Measurements from ENCODE around the gene TRIP13. TPM values are rescaled to one million over a fixed set of nuclear protein-coding genes. Genes with fewer than 3 reads are reported as not detected.

The TRIP13 gene
- polyA plus RNA-seq, 1 donor from 2014 or later = 2.1 TPM

DNA sequence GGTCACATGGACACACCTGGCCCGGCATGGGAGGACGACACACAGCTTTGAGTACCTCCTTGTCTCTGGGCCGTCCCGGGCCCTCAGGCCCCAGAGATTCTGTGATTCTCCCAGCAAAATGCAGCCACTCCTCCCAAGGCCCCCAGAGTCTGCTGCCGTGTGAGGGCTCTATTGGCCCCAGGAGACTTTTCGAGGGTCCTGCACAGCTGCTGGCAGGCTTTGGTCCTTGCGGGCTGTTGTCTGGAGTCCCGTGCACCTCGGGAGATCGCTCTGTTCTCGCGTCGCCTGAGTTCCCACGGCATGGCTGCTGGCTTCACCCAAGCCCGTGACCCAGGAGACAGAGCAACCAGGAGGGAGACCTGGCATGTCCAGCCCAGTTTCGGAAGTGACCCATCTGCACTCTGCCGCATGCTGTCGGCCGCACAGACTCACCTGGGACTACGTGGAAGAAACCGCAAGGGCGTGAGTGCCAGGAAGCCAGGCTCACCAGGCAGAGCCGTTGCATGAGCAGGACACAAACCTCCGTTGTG, 69.1 kb downstream of the TRIP13 start:
- Histone ChIP-seq H3K36me3 (ENCODE audit: insufficient read depth, low read length) (no peaks in the 10 kb centered on the region), H3F3A (ENCODE audit: insufficient read depth, low read length, poor library complexity, severe bottlenecking) (no peaks in the 10 kb centered on the region), H3K9me3 (ENCODE audit: low read length) (no peaks in the 10 kb centered on the region), H3K27ac (ENCODE audit: low read length) (no peak overlapping the region), H3K27me3 (ENCODE audit: insufficient read depth, low read depth, low read length) (no peaks in the 10 kb centered on the region), H3K4me2 (ENCODE audit: low read length) (no peak overlapping the region), H3K4me3 (ENCODE audit: low read length) (no peak overlapping the region), H4K20me1 (ENCODE audit: insufficient read depth) (no peaks in the 10 kb centered on the region), H3K9me2 (ENCODE audit: insufficient read depth, low read length) (no peaks in the 10 kb centered on the region), H2AFZ (ENCODE audit: low read depth, low read length) (no peak overlapping the region), H3K79me2 (replicated peaks; ENCODE audit: insufficient read depth, low read length) (no peaks in the 10 kb centered on the region), H3K9ac (ENCODE audit: low read length) (no peak overlapping the region)
- TF ChIP-seq POLR2AphosphoS5 (IDR thresholded peaks at IDR 0.05) = no peak
- TF ChIP-seq MXI1 (conservative IDR thresholded peaks at IDR 0.05; ENCODE audit: poor library complexity, severe bottlenecking) = no peak
- TF ChIP-seq SMC3 (conservative IDR thresholded peaks at IDR 0.05; ENCODE audit: poor library complexity) = no peak
- TF ChIP-seq EP300 (conservative IDR thresholded peaks at IDR 0.05; ENCODE audit: poor library complexity, severe bottlenecking) = no peak
- TF ChIP-seq, protein P1, sequence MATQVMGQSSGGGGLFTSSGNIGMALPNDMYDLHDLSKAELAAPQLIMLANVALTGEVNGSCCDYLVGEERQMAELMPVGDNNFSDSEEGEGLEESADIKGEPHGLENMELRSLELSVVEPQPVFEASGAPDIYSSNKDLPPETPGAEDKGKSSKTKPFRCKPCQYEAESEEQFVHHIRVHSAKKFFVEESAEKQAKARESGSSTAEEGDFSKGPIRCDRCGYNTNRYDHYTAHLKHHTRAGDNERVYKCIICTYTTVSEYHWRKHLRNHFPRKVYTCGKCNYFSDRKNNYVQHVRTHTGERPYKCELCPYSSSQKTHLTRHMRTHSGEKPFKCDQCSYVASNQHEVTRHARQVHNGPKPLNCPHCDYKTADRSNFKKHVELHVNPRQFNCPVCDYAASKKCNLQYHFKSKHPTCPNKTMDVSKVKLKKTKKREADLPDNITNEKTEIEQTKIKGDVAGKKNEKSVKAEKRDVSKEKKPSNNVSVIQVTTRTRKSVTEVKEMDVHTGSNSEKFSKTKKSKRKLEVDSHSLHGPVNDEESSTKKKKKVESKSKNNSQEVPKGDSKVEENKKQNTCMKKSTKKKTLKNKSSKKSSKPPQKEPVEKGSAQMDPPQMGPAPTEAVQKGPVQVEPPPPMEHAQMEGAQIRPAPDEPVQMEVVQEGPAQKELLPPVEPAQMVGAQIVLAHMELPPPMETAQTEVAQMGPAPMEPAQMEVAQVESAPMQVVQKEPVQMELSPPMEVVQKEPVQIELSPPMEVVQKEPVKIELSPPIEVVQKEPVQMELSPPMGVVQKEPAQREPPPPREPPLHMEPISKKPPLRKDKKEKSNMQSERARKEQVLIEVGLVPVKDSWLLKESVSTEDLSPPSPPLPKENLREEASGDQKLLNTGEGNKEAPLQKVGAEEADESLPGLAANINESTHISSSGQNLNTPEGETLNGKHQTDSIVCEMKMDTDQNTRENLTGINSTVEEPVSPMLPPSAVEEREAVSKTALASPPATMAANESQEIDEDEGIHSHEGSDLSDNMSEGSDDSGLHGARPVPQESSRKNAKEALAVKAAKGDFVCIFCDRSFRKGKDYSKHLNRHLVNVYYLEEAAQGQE (IDR thresholded peaks at IDR 0.05; ENCODE audit: borderline replicate concordance) = no peak
- TF ChIP-seq TAF1 (IDR thresholded peaks at IDR 0.05; ENCODE audit: low read depth) = no peak
- TF ChIP-seq, protein P2, sequence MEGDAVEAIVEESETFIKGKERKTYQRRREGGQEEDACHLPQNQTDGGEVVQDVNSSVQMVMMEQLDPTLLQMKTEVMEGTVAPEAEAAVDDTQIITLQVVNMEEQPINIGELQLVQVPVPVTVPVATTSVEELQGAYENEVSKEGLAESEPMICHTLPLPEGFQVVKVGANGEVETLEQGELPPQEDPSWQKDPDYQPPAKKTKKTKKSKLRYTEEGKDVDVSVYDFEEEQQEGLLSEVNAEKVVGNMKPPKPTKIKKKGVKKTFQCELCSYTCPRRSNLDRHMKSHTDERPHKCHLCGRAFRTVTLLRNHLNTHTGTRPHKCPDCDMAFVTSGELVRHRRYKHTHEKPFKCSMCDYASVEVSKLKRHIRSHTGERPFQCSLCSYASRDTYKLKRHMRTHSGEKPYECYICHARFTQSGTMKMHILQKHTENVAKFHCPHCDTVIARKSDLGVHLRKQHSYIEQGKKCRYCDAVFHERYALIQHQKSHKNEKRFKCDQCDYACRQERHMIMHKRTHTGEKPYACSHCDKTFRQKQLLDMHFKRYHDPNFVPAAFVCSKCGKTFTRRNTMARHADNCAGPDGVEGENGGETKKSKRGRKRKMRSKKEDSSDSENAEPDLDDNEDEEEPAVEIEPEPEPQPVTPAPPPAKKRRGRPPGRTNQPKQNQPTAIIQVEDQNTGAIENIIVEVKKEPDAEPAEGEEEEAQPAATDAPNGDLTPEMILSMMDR (IDR thresholded peaks at IDR 0.05; ENCODE audit: poor library complexity, severe bottlenecking) = no peak
- TF ChIP-seq EZH2 (IDR thresholded peaks at IDR 0.05; ENCODE audit: borderline replicate concordance, insufficient read depth, low read length, poor library complexity, severe bottlenecking) = no peak
- TF ChIP-seq RAD21 (conservative IDR thresholded peaks at IDR 0.05) = no peak

DNA sequence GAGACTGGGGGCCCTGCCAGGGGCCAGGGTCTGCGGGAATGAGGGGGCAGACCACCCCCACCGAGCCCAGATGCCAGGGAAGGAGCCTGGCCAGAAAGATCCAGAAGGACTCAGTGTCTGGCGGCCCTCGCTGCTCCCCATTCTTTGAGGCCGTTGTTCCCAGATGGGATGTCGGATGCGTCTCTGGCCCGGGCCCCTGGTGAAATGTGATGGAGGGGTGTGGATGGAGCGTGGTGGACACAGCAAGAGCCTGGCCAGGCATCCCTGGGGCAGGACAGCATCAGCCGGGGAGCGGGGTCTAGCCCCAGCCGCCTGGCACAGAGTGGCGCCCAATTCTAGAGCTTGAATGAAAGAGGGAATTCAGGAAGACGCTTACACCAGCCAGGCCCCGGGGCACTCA, 69.7 kb downstream of the TRIP13 start:
- no peaks in the 10 kb centered on the region for H4K20me1 ChIP-seq (ENCODE audit: insufficient read depth)
- H3K9me2 ChIP-seq (ENCODE audit: insufficient read depth, low read length) = no peaks in the 10 kb centered on the region
- no peaks in the 10 kb centered on the region for H3F3A ChIP-seq (ENCODE audit: insufficient read depth, low read length, poor library complexity, severe bottlenecking)
- TF ChIP-seq MXI1 (conservative IDR thresholded peaks at IDR 0.05; ENCODE audit: poor library complexity, severe bottlenecking) = no peak
- no peak for TF ChIP-seq EZH2 (IDR thresholded peaks at IDR 0.05; ENCODE audit: borderline replicate concordance, insufficient read depth, low read length, poor library complexity, severe bottlenecking)
- no peak for TF ChIP-seq RAD21 (conservative IDR thresholded peaks at IDR 0.05)
- TF ChIP-seq SMC3 (conservative IDR thresholded peaks at IDR 0.05; ENCODE audit: poor library complexity) = no peak
- TF ChIP-seq, protein P1 (IDR thresholded peaks at IDR 0.05; ENCODE audit: borderline replicate concordance) = no peak
- TF ChIP-seq POLR2AphosphoS5 (IDR thresholded peaks at IDR 0.05) = no peak
- no peak for TF ChIP-seq TAF1 (IDR thresholded peaks at IDR 0.05; ENCODE audit: low read depth)
- TF ChIP-seq, protein P2 (IDR thresholded peaks at IDR 0.05; ENCODE audit: poor library complexity, severe bottlenecking) = no peak
- no peak for TF ChIP-seq EP300 (conservative IDR thresholded peaks at IDR 0.05; ENCODE audit: poor library complexity, severe bottlenecking)
- no peaks in the 10 kb centered on the region for H3K9me3 ChIP-seq (ENCODE audit: low read length)
- no peak overlapping the region for H3K4me3 ChIP-seq (ENCODE audit: low read length)
- no peak overlapping the region for H2AFZ ChIP-seq (ENCODE audit: low read depth, low read length)
- H3K27me3 ChIP-seq (ENCODE audit: insufficient read depth, low read depth, low read length) = no peaks in the 10 kb centered on the region
- no peak overlapping the region for H3K4me2 ChIP-seq (ENCODE audit: low read length)
- H3K36me3 ChIP-seq (ENCODE audit: insufficient read depth, low read length) = no peaks in the 10 kb centered on the region
- H3K9ac ChIP-seq (ENCODE audit: low read length) = no peak overlapping the region
- H3K27ac ChIP-seq (ENCODE audit: low read length) = no peak overlapping the region
- H3K79me2 ChIP-seq (replicated peaks; ENCODE audit: insufficient read depth, low read length) = no peaks in the 10 kb centered on the region
